H1 (cell line): ENCODE measurements around the gene TNNC1. TPM values are rescaled to one million over a fixed set of nuclear protein-coding genes. Genes with fewer than 3 reads are reported as not detected.

Experiments used
- CTCF ChIA-PET: fragments of 300-600 bp; sonication (Branson Sonifier 250); formaldehyde crosslinking; loops from one replicate; lab custom pipeline; 2021; ENCODE audit not compliant: partially characterized antibody; lab: Charles Lee
- POLR2A ChIA-PET: fragments of 300-600 bp; sonication (Branson Sonifier 250); formaldehyde crosslinking; loops from one replicate; lab custom pipeline; 2021; ENCODE audit warnings: inconsistent platforms; ENCODE audit not compliant: partially characterized antibody; lab: Charles Lee
- DNase-seq, 2 experiments: peaks; one replicate each; pipeline versions ENCODE4 v3.0.0 to v3.0.0-alpha.2; 2010 to 2022; ENCODE audit warnings: low spot score in 2 of 2, low read depth in 1 of 2, mixed read lengths in 1 of 2
- FAIRE-seq: peaks from 2 replicates; lab custom pipeline; 2011; peaks lifted over from hg19 to GRCh38; lab: Jason Lieb, UNC
- H2AFZ ChIP-seq: 2 replicates; pipeline ENCODE4 v1.8.1; 2012; ENCODE audit warnings: low read length, inconsistent platforms
- H2AK5ac ChIP-seq: 2 replicates; pipeline ENCODE4 v1.6.1; 2013; ENCODE audit warnings: low read depth, low read length
- H2BK120ac ChIP-seq: replicated peaks from 2 replicates; pipeline ENCODE3; 2013; ENCODE audit warnings: low read depth, low read length, inconsistent platforms
- H2BK12ac ChIP-seq: 2 replicates; pipeline ENCODE4 v1.6.1; 2013; ENCODE audit warnings: low read depth, low read length
- H2BK15ac ChIP-seq: 2 replicates; pipeline ENCODE4 v1.6.1; 2013; ENCODE audit warnings: low read length
- H2BK20ac ChIP-seq: 2 replicates; pipeline ENCODE4 v1.6.1; 2013; ENCODE audit warnings: low read length
- H2BK5ac ChIP-seq: 2 replicates; pipeline ENCODE4 v1.6.1; 2013; ENCODE audit warnings: low read depth, low read length
- H3K14ac ChIP-seq: 2 replicates; pipeline ENCODE4 v1.6.1; 2013; ENCODE audit warnings: inconsistent platforms; ENCODE audit not compliant: insufficient read length
- H3K18ac ChIP-seq: 2 replicates; pipeline ENCODE4 v1.6.1; 2013; ENCODE audit warnings: low read length; ENCODE audit errors: extremely low read depth
- H3K23ac ChIP-seq: 2 replicates; pipeline ENCODE4 v1.6.1; 2013; ENCODE audit warnings: inconsistent platforms; ENCODE audit not compliant: insufficient read length
- H3K23me2 ChIP-seq: 2 replicates; pipeline ENCODE4 v1.6.1; 2013; ENCODE audit warnings: low read depth, low read length
- H3K27ac ChIP-seq: 2 replicates; pipeline ENCODE4 v1.6.1; 2011; ENCODE audit warnings: low read depth, low read length, inconsistent platforms
- H3K27me3 ChIP-seq, 4 experiments: replicated peaks in 1 of 4; 1 replicate in 1 of 4; 2 replicates in 3 of 4; pipeline versions ENCODE4 v1.6.1 to v1.8.1; 2011 to 2013; ENCODE audit warnings: low read length in 3 of 4, mild to moderate bottlenecking in 3 of 4, inconsistent platforms in 2 of 4, mixed read lengths in 2 of 4, moderate library complexity in 1 of 4; ENCODE audit not compliant: control insufficient read depth in 3 of 4, insufficient read depth in 3 of 4; ENCODE audit errors: extremely low read depth in 1 of 4
- H3K36me3 ChIP-seq, 4 experiments: 2 replicates each; pipeline versions ENCODE4 v1.6.1 to v1.8.1; 2011 to 2013; ENCODE audit warnings: mild to moderate bottlenecking in 4 of 4, low read length in 3 of 4, moderate library complexity in 2 of 4, control low read depth in 1 of 4, inconsistent platforms in 1 of 4; ENCODE audit not compliant: insufficient read depth in 4 of 4, control insufficient read depth in 2 of 4
- H3K4ac ChIP-seq: replicated peaks from 2 replicates; pipeline ENCODE3; 2013; ENCODE audit warnings: low read length, low read depth, mixed read lengths, inconsistent platforms; ENCODE audit not compliant: insufficient read length
- H3K4me1 ChIP-seq, 4 experiments: replicated peaks in 1 of 4; 1 replicate in 1 of 4; 2 replicates in 3 of 4; pipeline versions ENCODE4 v1.6.1 to v1.8.1; 2011 to 2013; ENCODE audit warnings: low read length in 3 of 4, inconsistent platforms in 2 of 4, mixed read lengths in 1 of 4; ENCODE audit not compliant: insufficient read depth in 4 of 4, control insufficient read depth in 3 of 4
- H3K4me2 ChIP-seq, 2 experiments: 2 replicates each; pipeline versions ENCODE4 v1.6.1 to v1.8.1; 2011 to 2013; ENCODE audit warnings: low read depth in 2 of 2, low read length in 2 of 2, control low read depth in 1 of 2, inconsistent platforms in 1 of 2, mild to moderate bottlenecking in 1 of 2; ENCODE audit not compliant: insufficient read depth in 1 of 2
- H3K4me3 ChIP-seq, 4 experiments: fragments of 200-600, 300-600 bp in 1 of 4; sonication (generic), shearing (Covaris generic), sonication (Bioruptor Twin) in 1 of 4; 2 replicates each; pipeline versions ENCODE4 v1.5.1 to v1.8.1; 2011 to 2016; ENCODE audit warnings: low read length in 4 of 4, low read depth in 3 of 4, control low read depth in 2 of 4, inconsistent platforms in 2 of 4, mild to moderate bottlenecking in 2 of 4, mixed read lengths in 1 of 4, moderate library complexity in 1 of 4; ENCODE audit not compliant: insufficient read depth in 2 of 4; ENCODE audit errors: extremely low read depth in 1 of 4
- H3K56ac ChIP-seq: replicated peaks from 2 replicates; pipeline ENCODE3; 2013; ENCODE audit warnings: low read depth, mild to moderate bottlenecking, mixed read lengths, low read length, inconsistent platforms; ENCODE audit not compliant: insufficient read length
- H3K79me1 ChIP-seq: 2 replicates; pipeline ENCODE4 v1.6.1; 2013; ENCODE audit warnings: low read depth, low read length, control low read depth
- H3K79me2 ChIP-seq, 2 experiments: 2 replicates each; pipeline versions ENCODE4 v1.6.1 to v1.8.1; 2012 to 2013; ENCODE audit warnings: low read length in 2 of 2, mild to moderate bottlenecking in 2 of 2, inconsistent platforms in 1 of 2; ENCODE audit not compliant: insufficient read depth in 2 of 2, control insufficient read depth in 1 of 2
- H3K9ac ChIP-seq, 4 experiments: replicated peaks in 1 of 4; 1 replicate in 1 of 4; 2 replicates in 3 of 4; pipeline versions ENCODE4 v1.6.1 to v1.8.1; 2011 to 2013; ENCODE audit warnings: low read depth in 3 of 4, low read length in 3 of 4, control low read depth in 2 of 4, mild to moderate bottlenecking in 2 of 4, moderate library complexity in 2 of 4, inconsistent platforms in 1 of 4; ENCODE audit errors: extremely low read depth in 1 of 4
- H3K9me3 ChIP-seq, 2 experiments: 2 replicates each; pipeline versions ENCODE4 v1.6.1 to v1.8.1; 2012 to 2013; ENCODE audit warnings: mild to moderate bottlenecking in 2 of 2, moderate library complexity in 2 of 2, control low read depth in 1 of 2, inconsistent platforms in 1 of 2, low read depth in 1 of 2, low read length in 1 of 2, mixed read lengths in 1 of 2; ENCODE audit not compliant: insufficient read depth in 2 of 2
- H4K20me1 ChIP-seq, 2 experiments: replicated peaks in 1 of 2; 2 replicates each; pipeline versions ENCODE3 to v1.8.1; 2011 to 2013; ENCODE audit warnings: inconsistent platforms in 2 of 2, low read length in 2 of 2, mild to moderate bottlenecking in 1 of 2; ENCODE audit not compliant: insufficient read depth in 2 of 2, control insufficient read depth in 1 of 2
- H4K5ac ChIP-seq: 2 replicates; pipeline ENCODE4 v1.6.1; 2013; ENCODE audit warnings: low read length, low read depth, mixed read lengths, inconsistent platforms; ENCODE audit not compliant: insufficient read length
- H4K8ac ChIP-seq: 2 replicates; pipeline ENCODE4 v1.8.0; 2013; ENCODE audit warnings: mild to moderate bottlenecking, moderate library complexity, low read length, inconsistent platforms; ENCODE audit not compliant: insufficient read depth; ENCODE audit errors: extremely low read depth
- H4K91ac ChIP-seq: replicated peaks from 2 replicates; pipeline ENCODE3; 2013; ENCODE audit warnings: low read length, mixed read lengths, inconsistent platforms; ENCODE audit not compliant: insufficient read length
- CBX8 ChIP-seq: fragments of 300-800, 300-1000 bp; sonication (generic); IDR thresholded peaks from 2 replicates; pipeline ENCODE4 v1.7.1; 2016; ENCODE audit warnings: low read depth, low read length, borderline replicate concordance
- JUND ChIP-seq: IDR thresholded peaks from 2 replicates; pipeline ENCODE4 v1.6.1; 2011; ENCODE audit warnings: mild to moderate bottlenecking, improper control_type of control experiment, low read length
- WGBS, 2 experiments: shearing (Covaris generic) in 1 of 2; methylation state at CpG; one replicate each; pipeline versions ENCODE4 v1.1.6 to v1.1.7; 2013 to 2015; ENCODE audit warnings: low lambda C conversion rate in 2 of 2, mixed read lengths in 2 of 2, inconsistent platforms in 1 of 2, low coverage in 1 of 2, missing lambda C conversion rate in 1 of 2; ENCODE audit not compliant: insufficient replicate concordance in 2 of 2, insufficient coverage in 1 of 2, insufficient read length in 1 of 2; ENCODE audit errors: extremely low coverage in 1 of 2, missing lambda C conversion rate in 1 of 2; 5-methylcytosine and 5-hydroxymethylcytosine counted together
- polyA plus RNA-seq, 7 experiments: library from polyadenylated mRNA; depleted of rRNA in 3 of 7; stranded (reverse) in 5 of 7; unstranded in 2 of 7; fragments of >200 nt in 5 of 7; fragments of 200-250 nt in 2 of 7; gene quantifications; 1 replicate in 5 of 7; 2 replicates in 1 of 7; 4 replicates in 1 of 7; pipeline versions ENCODE4 v1.2.1 to v1.2.3, GENCODE V29; 2011 to 2013; ENCODE audit warnings: missing spikeins in 2 of 7, mixed read lengths in 2 of 7
- total RNA-seq: library from RNA; stranded (reverse); fragmentation: NEBNext Ultra II Directional; extraction: Animal tissue kit (Norgen Biotek cat#: 25700); gene quantifications from 2 replicates; pipeline ENCODE4 v1.2.1, GENCODE V29; 2021

The TNNC1 gene
- total and polyA plus RNA-seq, 2 of the 8 experiments (the other 6 are each of a cell fraction or from before 2014, with no cell fraction given), result 5.8 to 16.4 TPM

- Histone ChIP-seq H3K9me3 (no peaks in the 10 kb centered on the region), H3K27me3 (no peaks in the 10 kb centered on the region), H2AK5ac (no peak overlapping the region), H3K4me2 (no peak overlapping the region), H3K27ac (no peak overlapping the region), H3K18ac (no peak overlapping the region), H2BK12ac (no peak overlapping the region), H2BK15ac (no peak overlapping the region), H4K91ac (no peak overlapping the region), H4K20me1 (no peaks in the 10 kb centered on the region), H3K4me3 (no peak overlapping the region), H3K79me1 (no peaks in the 10 kb centered on the region; the same call in 1 of the 2 replicates), H3K79me2 (peaks cover 0 to 31% of the 10 kb centered on the region in 2 experiments; a peak in 2 of 4 replicates), H3K4me1 (peaks cover 0 to 13% (median 7%) of the 10 kb centered on the region in 4 experiments; a peak in 6 of 7 replicates), H3K36me3 (peaks cover 14 to 45% (median 20%) of the 10 kb centered on the region in 4 experiments), H3K23me2 (peaks cover 8% of the 10 kb centered on the region), H3K23ac (no peak overlapping the region), H2BK5ac (no peak overlapping the region), H2BK120ac (no peak overlapping the region), H3K56ac (no peak overlapping the region), H3K9ac (no peak overlapping the region), H3K14ac (no peak overlapping the region), H3K4ac (no peak overlapping the region), H2BK20ac (no peak overlapping the region), H4K5ac (no peak overlapping the region), H4K8ac (no peak overlapping the region), H2AFZ (no peak overlapping the region)
- DNase-seq (no peak), FAIRE-seq (no peak)
- WGBS, 2 experiments, result 94% methylated on average over 14 of the region's 14 CpGs; no CpG with 5 or more reads in 1 of the 2 experiments
- ChIA-PET POLR2A (interaction anchor here (1.4 to 2.5 kb wide), 4 partner anchors 10 to 59 kb away, joined by 4 to 7 read pairs (median 6); no protein-coding TSS in a partner anchor), CTCF (interaction anchor here (0.7 to 5.9 kb wide), 7 partner anchors 12 to 74 kb away, joined by 3 to 45 read pairs (median 3); partner anchors contain the start of gene SEMA3G)
- TF ChIP-seq JUND, result no peak
- no peak for TF ChIP-seq CBX8
These were observed 5.1 kb upstream of the TNNC1 start for GRCh38 chr3:52458770-52459545.
